Thoracic aorta (tissue), 2 donors: Measurements from ENCODE around the gene ABCB1. TPM values are rescaled to one million over a fixed set of nuclear protein-coding genes. Genes with fewer than 3 reads are reported as not detected.
"Not testable (repeated sequence)": the region's sequence is repeated elsewhere in the genome, so short reads cannot be mapped to it uniquely, and the experiment has no call there.

Experiments used
- ATAC-seq: fragments of 150-250 bp; one replicate; pipeline ENCODE4 v1.8.0; 2017; ENCODE audit warnings: low read depth; ENCODE audit not compliant: insufficient number of reproducible peaks, low FRiP score
- DNase-seq: peaks from one replicate; pipeline ENCODE4 v3.0.0-alpha.2; 2020; ENCODE audit warnings: low spot score
- H3K27ac ChIP-seq, 2 donors: fragments of 200-600 bp; sonication (generic); 1 replicate in 1 of 2; 2 replicates in 1 of 2; pipeline ENCODE4 v1.5.1; 2016; ENCODE audit warnings: mild to moderate bottlenecking in 2 of 2, moderate library complexity in 2 of 2
- H3K27me3 ChIP-seq: fragments of 200-600 bp; sonication (generic); replicated peaks from 2 replicates; pipeline ENCODE4 v1.6.0; 2016; ENCODE audit warnings: mild to moderate bottlenecking; ENCODE audit not compliant: insufficient read depth
- H3K36me3 ChIP-seq: fragments of 200-600 bp; sonication (generic); one replicate; pipeline ENCODE4 v1.5.1; 2016
- H3K4me1 ChIP-seq, 2 donors: fragments of 200-600 bp; sonication (generic); 1 replicate in 1 of 2; 2 replicates in 1 of 2; pipeline versions ENCODE4 v1.5.1 to v1.6.0; 2016; ENCODE audit warnings: low read depth in 2 of 2, mild to moderate bottlenecking in 1 of 2; ENCODE audit not compliant: control insufficient read depth in 1 of 2
- H3K4me3 ChIP-seq: fragments of 200-600 bp; sonication (generic); 2 replicates; pipeline ENCODE4 v1.5.1; 2016; ENCODE audit warnings: mild to moderate bottlenecking
- H3K9me3 ChIP-seq: fragments of 200-600 bp; sonication (generic); 2 replicates; pipeline ENCODE4 v1.5.1; 2016
- total RNA-seq, 2 donors: library from RNA; depleted of rRNA; stranded (reverse); fragments of >200 nt; gene quantifications; one replicate each; pipeline versions ENCODE4 v1.1.0 to v1.2.3, GENCODE V29; 2016
- TF ChIP-seq, protein P1 (sequence below): fragments of 200-600 bp; sonication (generic); IDR thresholded peaks from one replicate; pipeline ENCODE4 v1.5.1; 2019; ENCODE audit warnings: antibody characterized with exemption

ABCB1 gene
- total RNA-seq, 2 donors from 2014 or later = 1.4 to 10.6 TPM

DNA sequence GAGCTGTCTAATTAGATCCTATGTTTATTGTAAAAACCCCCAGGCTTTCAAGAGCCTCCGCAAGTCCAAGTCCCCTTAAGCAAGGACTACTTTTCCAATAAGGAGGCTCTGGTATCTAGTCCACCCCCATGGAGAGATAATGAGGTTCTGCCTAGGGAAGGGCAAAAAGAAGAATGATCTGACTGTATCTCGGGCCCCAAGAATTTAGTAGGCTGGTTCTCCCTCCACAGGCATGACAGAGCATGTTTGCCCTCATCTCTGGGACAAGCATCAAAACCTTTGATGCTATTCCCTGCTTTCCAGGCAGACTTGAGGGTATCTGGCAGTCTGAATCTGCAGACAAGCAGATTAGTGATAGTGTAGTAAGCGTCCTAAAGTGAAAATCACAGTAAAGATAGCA, 19.0 kb downstream of the ABCB1 start:
- Histone ChIP-seq H3K27ac (no peak overlapping the region), H3K27me3 (no peaks in the 10 kb centered on the region), H3K9me3 (no peaks in the 10 kb centered on the region), H3K36me3 (no peaks in the 10 kb centered on the region), H3K4me1 (no peaks in the 10 kb centered on the region), H3K4me3 (no peak overlapping the region)
- ATAC-seq (no peak), DNase-seq (no peak)
- TF ChIP-seq, protein P1, sequence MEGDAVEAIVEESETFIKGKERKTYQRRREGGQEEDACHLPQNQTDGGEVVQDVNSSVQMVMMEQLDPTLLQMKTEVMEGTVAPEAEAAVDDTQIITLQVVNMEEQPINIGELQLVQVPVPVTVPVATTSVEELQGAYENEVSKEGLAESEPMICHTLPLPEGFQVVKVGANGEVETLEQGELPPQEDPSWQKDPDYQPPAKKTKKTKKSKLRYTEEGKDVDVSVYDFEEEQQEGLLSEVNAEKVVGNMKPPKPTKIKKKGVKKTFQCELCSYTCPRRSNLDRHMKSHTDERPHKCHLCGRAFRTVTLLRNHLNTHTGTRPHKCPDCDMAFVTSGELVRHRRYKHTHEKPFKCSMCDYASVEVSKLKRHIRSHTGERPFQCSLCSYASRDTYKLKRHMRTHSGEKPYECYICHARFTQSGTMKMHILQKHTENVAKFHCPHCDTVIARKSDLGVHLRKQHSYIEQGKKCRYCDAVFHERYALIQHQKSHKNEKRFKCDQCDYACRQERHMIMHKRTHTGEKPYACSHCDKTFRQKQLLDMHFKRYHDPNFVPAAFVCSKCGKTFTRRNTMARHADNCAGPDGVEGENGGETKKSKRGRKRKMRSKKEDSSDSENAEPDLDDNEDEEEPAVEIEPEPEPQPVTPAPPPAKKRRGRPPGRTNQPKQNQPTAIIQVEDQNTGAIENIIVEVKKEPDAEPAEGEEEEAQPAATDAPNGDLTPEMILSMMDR = no peak

DNA sequence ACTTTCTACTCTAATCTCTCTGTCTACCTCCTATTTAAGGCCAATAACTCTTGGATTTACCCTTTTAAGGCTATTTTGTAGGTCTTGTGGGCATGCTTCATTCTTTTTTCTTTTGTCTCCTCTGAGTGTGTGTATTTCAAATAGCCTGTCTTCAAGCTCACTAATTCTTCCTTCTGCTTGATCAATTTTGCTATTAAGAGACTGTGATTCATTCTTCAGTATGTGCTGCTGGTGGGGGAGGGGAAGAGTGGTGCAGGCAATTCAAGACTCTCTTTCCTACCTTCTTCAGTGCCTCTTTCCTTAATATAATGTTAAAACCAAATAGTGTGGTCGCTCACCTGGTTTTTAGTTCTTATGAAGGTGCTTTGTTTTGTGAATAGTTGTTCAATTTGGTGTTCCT, 20.0 kb downstream of the ABCB1 start:
- H3K4me1 ChIP-seq = no peaks in the 10 kb centered on the region
- no peak for ATAC-seq
- no peaks in the 10 kb centered on the region for H3K9me3 ChIP-seq
- TF ChIP-seq, protein P1 = no peak
- H3K36me3 ChIP-seq = no peaks in the 10 kb centered on the region
- no peak overlapping the region for H3K27ac ChIP-seq
- DNase-seq = no peak
- H3K4me3 ChIP-seq = no peak overlapping the region
- no peaks in the 10 kb centered on the region for H3K27me3 ChIP-seq

- no peaks in the 10 kb centered on the region for H3K27me3 ChIP-seq
- no peak overlapping the region for H3K4me3 ChIP-seq
- ATAC-seq (no peak), DNase-seq (no peak)
- H3K36me3 ChIP-seq = no peaks in the 10 kb centered on the region
- H3K27ac ChIP-seq = no peak overlapping the region
- H3K9me3 ChIP-seq = no peaks in the 10 kb centered on the region
- no peaks in the 10 kb centered on the region for H3K4me1 ChIP-seq
- TF ChIP-seq, protein P1 = no peak
These were observed 25.2 kb downstream of the ABCB1 start for GRCh38 chr7:87575521-87575920.

GRCh38 chr7:87574630-87575029, 26.1 kb downstream of the ABCB1 start:
- Histone ChIP-seq H3K27me3 (no peaks in the 10 kb centered on the region), H3K4me1 (no peaks in the 10 kb centered on the region), H3K36me3 (no peaks in the 10 kb centered on the region), H3K9me3 (no peaks in the 10 kb centered on the region), H3K4me3 (no peak overlapping the region), H3K27ac (no peak overlapping the region)
- DNase-seq (no peak), ATAC-seq (no peak)
- TF ChIP-seq, protein P1 = no peak

DNA sequence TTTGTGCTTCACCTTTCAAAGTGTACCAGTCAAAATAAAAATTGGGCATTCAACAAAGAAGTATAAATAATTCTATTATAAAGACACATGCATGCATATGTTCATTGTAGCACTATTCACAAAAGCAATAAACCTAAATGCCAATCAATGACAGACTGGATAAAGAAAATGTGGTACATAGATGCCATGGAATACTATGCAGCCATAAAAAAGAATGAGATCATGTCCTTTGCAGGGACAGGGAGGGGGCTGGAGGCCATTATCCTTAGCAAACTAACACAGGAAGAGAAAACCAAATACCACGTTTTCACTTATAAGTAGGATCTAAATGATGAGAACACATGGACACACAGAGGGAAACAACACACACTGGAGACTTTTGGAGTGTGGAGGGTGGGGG, 28.2 kb downstream of the ABCB1 start:
- H3K4me3 ChIP-seq, H3K36me3 ChIP-seq, DNase-seq, ATAC-seq, H3K4me1 ChIP-seq, H3K27me3 ChIP-seq, H3K27ac ChIP-seq, H3K9me3 ChIP-seq: not testable (repeated sequence)

GRCh38 chr7:87570178-87570577, 30.5 kb downstream of the ABCB1 start:
- H3K36me3 ChIP-seq = no peaks in the 10 kb centered on the region
- H3K27me3 ChIP-seq = no peaks in the 10 kb centered on the region
- H3K4me1 ChIP-seq = no peaks in the 10 kb centered on the region
- TF ChIP-seq, protein P1 = no peak
- H3K9me3 ChIP-seq = no peaks in the 10 kb centered on the region
- DNase-seq = no peak
- ATAC-seq = no peak
- no peak overlapping the region for H3K4me3 ChIP-seq
- H3K27ac ChIP-seq = no peak overlapping the region
